Activated T-cell treated with anti-CD3 and anti-CD28 coated beads for 1 hour (primary cell): ENCODE results near the gene ATP8B2.

ENCODE experiments used
- DNase-seq: peaks from one replicate; pipeline ENCODE4 v3.0.0-alpha.2; 2020; ENCODE audit warnings: low read depth

Gene ATP8B2

GRCh38 chr1:154398141-154398540 is 72.8 kb downstream of the ATP8B2 start:
- no peak for DNase-seq

- DNase-seq = no peak
Measured at GRCh38 chr1:154398678-154399077, 73.4 kb downstream of the ATP8B2 start.

GRCh38 chr1:154400381-154400801 is 75.1 kb downstream of the ATP8B2 start:
- no peak for DNase-seq
